SK-N-SH treated with all-trans-retinoic acid at 6 μM for 48 hours (cell line): ENCODE results near the gene TMED7.
A peak's percentile ranks its signal among the peaks of the same experiment; 100 is the strongest.

Experiments
- GLIS3 ChIP-seq: fragments of 250-450 bp; sonication (Bioruptor Pico); IDR thresholded peaks from 2 replicates; pipeline ENCODE4 v1.5.0; 2020; ENCODE audit warnings: mild to moderate bottlenecking, moderate library complexity
- ISL1 ChIP-seq: fragments of 250-450 bp; sonication (Bioruptor Pico); IDR thresholded peaks from 2 replicates; pipeline ENCODE4 v2.1.2; 2022; ENCODE audit warnings: mild to moderate bottlenecking, moderate library complexity
- PATZ1 ChIP-seq: fragments of 250-450 bp; sonication (Bioruptor Pico); IDR thresholded peaks from 2 replicates; pipeline ENCODE4 v1.8.0; 2020; ENCODE audit warnings: mild to moderate bottlenecking, moderate library complexity, borderline replicate concordance
- PPARA ChIP-seq: fragments of 250-450 bp; sonication (Bioruptor Pico); IDR thresholded peaks from 2 replicates; pipeline ENCODE4 v1.5.0; 2020; ENCODE audit warnings: mild to moderate bottlenecking, borderline replicate concordance
- RARB ChIP-seq: fragments of 250-450 bp; sonication (Bioruptor Pico); IDR thresholded peaks from 2 replicates; pipeline ENCODE4 v1.8.0; 2021; ENCODE audit warnings: mild to moderate bottlenecking, moderate library complexity
- TCF4 ChIP-seq: fragments of 250-450 bp; sonication (Bioruptor Pico); IDR thresholded peaks from 2 replicates; pipeline ENCODE4 v1.8.0; 2021; ENCODE audit warnings: mild to moderate bottlenecking, moderate library complexity, borderline replicate concordance
- ZFP3 ChIP-seq: fragments of 250-450 bp; sonication (Bioruptor Pico); IDR thresholded peaks from 2 replicates; pipeline ENCODE4 v1.5.0; 2020; ENCODE audit warnings: mild to moderate bottlenecking, moderate library complexity
- ZFP30 ChIP-seq: fragments of 450-650 bp; formaldehyde crosslinking; IDR thresholded peaks from 2 replicates; pipeline ENCODE4 v1.5.0; 2022; ENCODE audit warnings: mild to moderate bottlenecking, moderate library complexity
- ZNF565 ChIP-seq: fragments of 450-650 bp; formaldehyde crosslinking; conservative IDR thresholded peaks from 2 replicates; pipeline ENCODE4 v1.5.0; 2020; ENCODE audit warnings: low read depth, mild to moderate bottlenecking, moderate library complexity
- ZNF70 ChIP-seq: fragments of 450-650 bp; formaldehyde crosslinking; IDR thresholded peaks from 2 replicates; pipeline ENCODE4 v1.5.0; 2020; ENCODE audit warnings: mild to moderate bottlenecking, moderate library complexity

GRCh38 chr5:115573133-115573532, 52.7 kb downstream of the TMED7 start:
- no peak for TF ChIP-seq GLIS3 (CRISPR knock-in tag)
- TF ChIP-seq ZFP30 (CRISPR knock-in tag): no peak
- TF ChIP-seq PPARA: no peak
- TF ChIP-seq TCF4: no peak
- TF ChIP-seq ZNF70 (CRISPR knock-in tag): no peak
- no peak for TF ChIP-seq RARB (CRISPR knock-in tag)
- no peak for TF ChIP-seq PATZ1 (CRISPR knock-in tag)
- TF ChIP-seq ISL1 (CRISPR knock-in tag): peak; percentile 23; the same call in 1 of the 2 replicates
- TF ChIP-seq ZNF565: no peak
- TF ChIP-seq ZFP3 (CRISPR knock-in tag): no peak
